Measurements from ENCODE around the gene SPTBN1. TPM values are rescaled to one million over a fixed set of nuclear protein-coding genes. Genes with fewer than 3 reads are reported as not detected.
"Not testable (repeated sequence)": the region's sequence is repeated elsewhere in the genome, so short reads cannot be mapped to it uniquely, and the experiment has no call there.

SPTBN1 gene
- total and polyA plus RNA-seq, 2 experiments from 2014 or later = 57.7 to 187 TPM

DNA sequence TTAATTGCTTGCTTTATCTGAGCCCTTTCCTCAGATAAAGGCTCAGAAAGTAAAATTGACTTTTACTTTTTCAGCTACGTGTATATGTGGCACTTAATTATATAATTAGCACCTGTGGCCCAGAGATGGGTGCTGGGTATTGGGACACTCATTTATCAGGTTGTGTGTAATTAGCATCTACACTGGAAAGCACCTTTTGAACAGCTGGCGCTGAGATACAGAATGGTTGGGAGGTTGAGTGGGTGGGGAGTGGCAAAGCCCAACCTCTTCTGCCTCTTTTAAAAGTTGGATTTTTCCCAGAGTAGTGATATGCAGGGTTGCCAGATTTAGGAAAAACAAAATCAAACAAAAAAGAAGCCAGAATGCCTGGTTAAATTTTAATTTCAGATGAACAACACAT lies 23.9 kb downstream of the SPTBN1 start:
- Histone ChIP-seq H4K20me1 (ENCODE audit: insufficient read depth) (0 out of 2 replicates have a peak, but pooled peaks cover 11% of the 10 kb centered on the region), H3K9me3 (ENCODE audit: low read depth) (no peaks in the 10 kb centered on the region), H3K27me3 (replicated peaks; ENCODE audit: insufficient read depth) (no peaks in the 10 kb centered on the region), H3F3A (ENCODE audit: insufficient read depth) (peaks cover 38% of the 10 kb centered on the region), H3K4me2 (ENCODE audit: unreplicated experiment) (no peak overlapping the region), H2AFZ (no peak overlapping the region), H3K9ac (no peak overlapping the region), H3K79me2 (ENCODE audit: insufficient read depth) (peaks cover 93% of the 10 kb centered on the region), H3K36me3 (ENCODE audit: low read depth) (no peaks in the 10 kb centered on the region), H3K4me1 (ENCODE audit: insufficient read depth) (peaks cover 34% of the 10 kb centered on the region), H3K27ac (no peak overlapping the region), H3K4me3 (no peak overlapping the region), H3K9me2 (ENCODE audit: insufficient read depth) (no peaks in the 10 kb centered on the region)
- 93 to 97% methylated on average over 2 of the region's 2 CpGs for WGBS, 2 experiments (ENCODE audit: low coverage in 1 of 2, low lambda C conversion rate in 2 of 2, missing lambda C conversion rate in 2 of 2)
- in situ Hi-C loops (cut with MboI) = no loop called here
- TF ChIP-seq EZH2 (IDR thresholded peaks at IDR 0.05; ENCODE audit: insufficient read depth, poor library complexity, severe bottlenecking) (no peak), EZH2phosphoT487 (IDR thresholded peaks at IDR 0.05; ENCODE audit: insufficient read depth, low read depth) (no peak)
- DNase-seq = no peak

DNA sequence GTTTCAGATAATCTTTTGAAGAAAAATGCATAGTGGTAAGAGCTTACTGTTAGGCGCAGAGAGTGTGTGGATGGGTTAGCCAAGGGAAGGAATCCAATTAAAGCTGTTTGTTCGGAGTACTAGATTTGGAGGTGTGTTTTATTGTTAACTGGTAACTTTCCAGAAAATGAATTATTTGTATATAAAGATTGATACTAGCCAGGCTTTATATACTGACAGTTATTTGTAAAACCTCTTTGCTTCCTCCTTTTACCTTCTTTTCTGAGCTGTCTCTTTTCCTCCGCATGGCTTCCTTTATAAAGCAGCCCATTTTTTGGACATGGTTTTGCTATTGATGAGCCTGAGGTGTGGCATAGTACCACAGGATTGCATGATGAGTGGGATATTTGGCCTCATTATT lies 25.6 kb downstream of the SPTBN1 start:
- TF ChIP-seq EZH2 (IDR thresholded peaks at IDR 0.05; ENCODE audit: insufficient read depth, poor library complexity, severe bottlenecking) (no peak), EZH2phosphoT487 (IDR thresholded peaks at IDR 0.05; ENCODE audit: insufficient read depth, low read depth) (no peak)
- Histone ChIP-seq H3K9me3 (ENCODE audit: low read depth) (no peaks in the 10 kb centered on the region), H4K20me1 (ENCODE audit: insufficient read depth) (0 out of 2 replicates have a peak, but pooled peaks cover 6% of the 10 kb centered on the region), H3F3A (ENCODE audit: insufficient read depth) (peaks cover 39% of the 10 kb centered on the region), H3K36me3 (ENCODE audit: low read depth) (no peaks in the 10 kb centered on the region), H3K4me2 (ENCODE audit: unreplicated experiment) (no peak overlapping the region), H2AFZ (no peak overlapping the region), H3K9ac (no peak overlapping the region), H3K4me1 (ENCODE audit: insufficient read depth) (peaks cover 34% of the 10 kb centered on the region), H3K79me2 (ENCODE audit: insufficient read depth) (peaks cover 83% of the 10 kb centered on the region), H3K27me3 (replicated peaks; ENCODE audit: insufficient read depth) (no peaks in the 10 kb centered on the region), H3K4me3 (no peak overlapping the region), H3K9me2 (ENCODE audit: insufficient read depth) (no peaks in the 10 kb centered on the region), H3K27ac (no peak overlapping the region)
- WGBS, 2 experiments (ENCODE audit: low coverage in 1 of 2, low lambda C conversion rate in 2 of 2, missing lambda C conversion rate in 2 of 2) = 75 to 87% methylated on average over 3 of the region's 3 CpGs
- in situ Hi-C loops (cut with MboI) = no loop called here
- no peak for DNase-seq

DNA sequence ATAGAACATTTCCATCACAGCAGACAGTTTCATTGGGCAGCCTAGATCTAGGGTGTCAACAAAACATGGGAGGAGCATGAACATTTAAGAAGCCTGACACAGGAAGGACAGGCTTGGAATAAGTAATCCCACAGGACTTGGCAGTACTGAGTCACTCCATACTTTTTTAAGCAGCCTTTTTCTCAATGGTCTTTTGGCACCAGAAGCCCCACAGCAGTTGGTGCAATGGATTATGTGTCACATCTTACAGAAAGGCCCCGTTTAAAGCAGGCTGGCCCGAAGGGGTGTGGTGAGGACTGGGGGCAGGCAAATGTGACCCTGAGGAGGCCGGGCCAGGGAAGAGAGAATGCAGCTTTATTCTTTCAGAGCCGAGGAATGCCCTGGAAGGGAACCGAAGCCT lies 26.6 kb downstream of the SPTBN1 start:
- H3K4me2 ChIP-seq (ENCODE audit: unreplicated experiment) = peak overlapping the region; percentile 62
- 0 out of 2 replicates have a peak, but pooled peaks cover 3% of the 10 kb centered on the region for H4K20me1 ChIP-seq (ENCODE audit: insufficient read depth)
- peak overlapping the region; percentile 43 for H3K4me3 ChIP-seq
- H3K36me3 ChIP-seq (ENCODE audit: low read depth) = no peaks in the 10 kb centered on the region
- WGBS, 2 experiments (ENCODE audit: low coverage in 1 of 2, low lambda C conversion rate in 2 of 2, missing lambda C conversion rate in 2 of 2) = 0 to 1% methylated on average over 5 of the region's 5 CpGs
- peaks cover 34% of the 10 kb centered on the region for H3K4me1 ChIP-seq (ENCODE audit: insufficient read depth)
- in situ Hi-C loops (cut with MboI) = no loop called here
- H3K79me2 ChIP-seq (ENCODE audit: insufficient read depth) = peaks cover 83% of the 10 kb centered on the region
- H2AFZ ChIP-seq = no peak overlapping the region
- no peaks in the 10 kb centered on the region for H3K27me3 ChIP-seq (replicated peaks; ENCODE audit: insufficient read depth)
- peak overlapping the region; percentile 81 for H3K27ac ChIP-seq
- no peaks in the 10 kb centered on the region for H3K9me2 ChIP-seq (ENCODE audit: insufficient read depth)
- peaks cover 47% of the 10 kb centered on the region for H3F3A ChIP-seq (ENCODE audit: insufficient read depth)
- peak; percentile 96 for DNase-seq
- TF ChIP-seq EZH2 (IDR thresholded peaks at IDR 0.05; ENCODE audit: insufficient read depth, poor library complexity, severe bottlenecking) = no peak
- TF ChIP-seq EZH2phosphoT487 (IDR thresholded peaks at IDR 0.05; ENCODE audit: insufficient read depth, low read depth) = no peak
- no peaks in the 10 kb centered on the region for H3K9me3 ChIP-seq (ENCODE audit: low read depth)
- peak overlapping the region; percentile 61 for H3K9ac ChIP-seq

DNA sequence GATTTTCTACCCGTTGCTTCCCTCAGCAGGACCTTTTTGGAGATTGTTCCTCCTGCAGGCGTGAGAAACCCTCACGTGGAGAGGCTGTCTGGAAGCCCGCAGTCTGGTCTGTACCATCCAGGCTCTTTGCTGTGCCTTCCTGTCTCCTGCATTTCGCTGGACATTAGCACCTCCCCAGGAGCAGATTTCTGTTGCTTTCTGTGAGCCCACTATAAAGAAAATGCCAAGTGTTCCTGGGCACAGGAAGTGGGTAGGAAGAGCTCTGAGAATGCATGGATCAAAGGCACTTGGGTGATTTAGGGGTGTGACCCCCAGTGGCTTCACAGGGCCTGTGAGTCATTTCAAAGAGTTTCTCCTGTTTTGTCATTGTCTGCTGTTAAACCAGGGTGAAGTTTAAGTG lies 27.3 kb downstream of the SPTBN1 start:
- Histone ChIP-seq H2AFZ (no peak overlapping the region), H3K4me1 (ENCODE audit: insufficient read depth) (peaks cover 39% of the 10 kb centered on the region), H4K20me1 (ENCODE audit: insufficient read depth) (peaks cover 1% of the 10 kb centered on the region; the same call in 1 of the 2 replicates), H3K27ac (peak overlapping the region; percentile 81), H3K9me3 (ENCODE audit: low read depth) (no peaks in the 10 kb centered on the region), H3K9ac (peak overlapping the region; percentile 61), H3K9me2 (ENCODE audit: insufficient read depth) (no peaks in the 10 kb centered on the region), H3K4me3 (peak overlapping the region; percentile 43), H3F3A (ENCODE audit: insufficient read depth) (peaks cover 47% of the 10 kb centered on the region), H3K4me2 (ENCODE audit: unreplicated experiment) (peak overlapping the region; percentile 62), H3K27me3 (replicated peaks; ENCODE audit: insufficient read depth) (no peaks in the 10 kb centered on the region), H3K36me3 (ENCODE audit: low read depth) (no peaks in the 10 kb centered on the region), H3K79me2 (ENCODE audit: insufficient read depth) (peaks cover 83% of the 10 kb centered on the region)
- TF ChIP-seq EZH2 (IDR thresholded peaks at IDR 0.05; ENCODE audit: insufficient read depth, poor library complexity, severe bottlenecking) (no peak), EZH2phosphoT487 (IDR thresholded peaks at IDR 0.05; ENCODE audit: insufficient read depth, low read depth) (no peak)
- in situ Hi-C loops (cut with MboI) = no loop called here
- 28% methylated on average over 5 of the region's 5 CpGs for WGBS, 2 experiments (ENCODE audit: low coverage in 1 of 2, low lambda C conversion rate in 2 of 2, missing lambda C conversion rate in 2 of 2)
- DNase-seq = peak; percentile 81

DNA sequence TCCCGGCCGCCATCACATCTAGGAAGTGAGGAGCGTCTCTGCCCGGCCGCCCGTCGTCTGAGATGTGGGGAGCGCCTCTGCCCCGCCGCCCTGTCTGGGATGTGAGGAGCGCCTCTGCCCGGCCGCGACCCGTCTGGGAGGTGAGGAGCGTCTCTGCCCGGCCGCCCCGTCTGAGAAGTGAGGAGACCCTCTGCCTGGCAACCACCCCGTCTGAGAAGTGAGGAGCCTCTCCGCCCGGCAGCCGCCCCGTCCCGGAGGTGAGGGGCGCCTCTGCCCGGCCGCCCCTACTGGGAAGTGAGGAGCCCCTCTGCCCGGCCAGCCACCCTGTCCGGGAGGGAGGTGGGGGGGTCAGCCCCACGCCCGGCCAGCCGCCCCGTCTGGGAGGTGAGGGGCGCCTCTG lies 29.6 kb downstream of the SPTBN1 start:
- H3K27me3 ChIP-seq (replicated peaks; ENCODE audit: insufficient read depth); H3K4me3 ChIP-seq; H3K27ac ChIP-seq; H3K9ac ChIP-seq; H4K20me1 ChIP-seq (ENCODE audit: insufficient read depth); H3K9me3 ChIP-seq (ENCODE audit: low read depth); in situ Hi-C loops (cut with MboI); H2AFZ ChIP-seq; H3K4me2 ChIP-seq (ENCODE audit: unreplicated experiment); DNase-seq; H3K9me2 ChIP-seq (ENCODE audit: insufficient read depth); H3K36me3 ChIP-seq (ENCODE audit: low read depth): not testable (repeated sequence)
- peaks cover 83% of the 10 kb centered on the region for H3K79me2 ChIP-seq (ENCODE audit: insufficient read depth)
- peaks cover 39% of the 10 kb centered on the region for H3K4me1 ChIP-seq (ENCODE audit: insufficient read depth)
- WGBS, 2 experiments (ENCODE audit: low coverage in 1 of 2, low lambda C conversion rate in 2 of 2, missing lambda C conversion rate in 2 of 2) = 97% methylated on average over 29 of the region's 35 CpGs; no CpG with 5 or more reads in 1 of the 2 experiments
- peaks cover 47% of the 10 kb centered on the region for H3F3A ChIP-seq (ENCODE audit: insufficient read depth)

Measured in GM23248 (cell line).